ENCODE results near the gene ID3.

GRCh38 chr1:23529146-23530086, 29.9 kb downstream of the ID3 start:
- TF ChIP-seq REST (IDR thresholded peaks at IDR 0.05; ENCODE audit: insufficient replicate concordance, low read depth) (no peak), CTCF (IDR thresholded peaks at IDR 0.05; ENCODE audit: insufficient read depth, low read length) (no peak), POLR2AphosphoS5 (IDR thresholded peaks at IDR 0.05; ENCODE audit: low read depth) (no peak), SPI1 (IDR thresholded peaks at IDR 0.05; ENCODE audit: borderline replicate concordance, low read depth) (no peak)
